ENCODE data around the gene SBF2. TPM values are rescaled to one million over a fixed set of nuclear protein-coding genes. Genes with fewer than 3 reads are reported as not detected.

The SBF2 gene
- total and polyA plus RNA-seq, 4 experiments from 2014 or later, result 0.50 to 15.4 (median 10.2) TPM

DNA sequence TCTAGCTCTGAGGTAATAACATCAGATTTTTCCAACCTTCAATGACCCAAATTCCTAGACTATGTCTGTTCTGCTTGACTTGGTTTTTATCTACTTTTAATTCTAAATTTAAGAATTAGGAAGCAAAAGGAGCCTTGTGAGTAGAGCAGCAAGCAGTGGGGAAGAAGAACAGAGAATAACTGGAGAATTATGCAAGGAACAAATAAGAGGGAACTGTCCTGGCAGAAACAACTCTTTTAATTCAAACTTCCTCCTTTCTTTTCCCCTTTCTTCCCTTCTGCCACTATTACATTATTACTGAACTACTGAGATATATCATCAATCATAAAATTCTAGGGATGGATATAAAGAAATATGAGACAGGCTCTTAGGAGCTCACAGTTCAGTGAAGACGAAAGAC, 276.1 kb downstream of the SBF2 start:
- ChIA-PET CTCF (ENCODE audit: partially characterized antibody) (no interaction called here), POLR2A (ENCODE audit: partially characterized antibody) (no interaction called here)
- Histone ChIP-seq H3K9me3 (ENCODE audit: control insufficient read depth in 1 of 2, low read length in 2 of 2) (no peaks in the 10 kb centered on the region), H3K27me3 (ENCODE audit: insufficient read depth, low read length) (no peaks in the 10 kb centered on the region), H3K27ac (ENCODE audit: low read depth, low read length) (no peak overlapping the region), H3K4me3 (ENCODE audit: low read length in 2 of 2) (no peak overlapping the region), H3K36me3 (ENCODE audit: insufficient read depth, low read length) (no peaks in the 10 kb centered on the region), H3K4me1 (ENCODE audit: insufficient read depth, low read length) (peaks cover 8% of the 10 kb centered on the region)
- H3K27ac Mint-ChIP-seq, result no peak overlapping the region
- no peak overlapping the region for H3K4me3 Mint-ChIP-seq
- no peaks in the 10 kb centered on the region for H3K27me3 Mint-ChIP-seq
- peaks cover 7 to 15% (median 13%) of the 10 kb centered on the region in 4 donors for H3K4me1 Mint-ChIP-seq
- no peak for DNase-seq
- H3K9me3 Mint-ChIP-seq, result peaks cover 3 to 18% (median 12%) of the 10 kb centered on the region in 8 donors
- intact Hi-C loops (cut with micrococcal nuclease), result no loop called here
- peaks cover 22 to 35% of the 10 kb centered on the region in 2 donors for H3K36me3 Mint-ChIP-seq

DNA sequence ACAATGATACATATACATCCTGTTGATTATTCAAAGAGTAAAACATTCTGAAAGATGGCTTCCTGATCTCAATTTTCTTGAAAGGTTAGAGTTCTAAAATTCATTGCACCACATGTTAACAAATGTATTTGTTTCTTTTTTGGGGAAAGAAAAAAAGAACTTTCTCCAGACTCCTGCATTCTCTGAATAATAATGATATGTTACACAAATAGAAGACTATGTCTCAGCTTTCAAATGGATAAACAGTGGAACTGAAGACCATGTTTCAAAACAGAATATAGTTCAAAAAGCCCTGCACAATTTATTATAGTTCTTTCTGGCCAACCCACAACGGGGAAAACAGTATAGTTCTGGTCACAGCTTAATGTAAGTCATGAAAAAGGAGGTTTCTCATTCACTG, 277.0 kb downstream of the SBF2 start:
- DNase-seq, result no peak
- H3K9me3 Mint-ChIP-seq, result peaks cover 3 to 26% (median 18%) of the 10 kb centered on the region in 8 donors
- intact Hi-C loops (cut with micrococcal nuclease), result no loop called here
- H3K36me3 Mint-ChIP-seq, result peaks cover 22 to 35% of the 10 kb centered on the region in 2 donors
- H3K4me3 Mint-ChIP-seq, result no peak overlapping the region
- no peaks in the 10 kb centered on the region for H3K36me3 ChIP-seq (ENCODE audit: insufficient read depth, low read length)
- H3K27ac ChIP-seq (ENCODE audit: low read depth, low read length), result no peak overlapping the region
- CTCF ChIA-PET (ENCODE audit: partially characterized antibody), result no interaction called here
- H3K27me3 Mint-ChIP-seq, result no peaks in the 10 kb centered on the region
- H3K4me1 Mint-ChIP-seq, result peaks cover 5 to 13% (median 12%) of the 10 kb centered on the region in 4 donors
- POLR2A ChIA-PET (ENCODE audit: partially characterized antibody), result no interaction called here
- H3K4me1 ChIP-seq (ENCODE audit: insufficient read depth, low read length), result peaks cover 8% of the 10 kb centered on the region
- no peaks in the 10 kb centered on the region for H3K27me3 ChIP-seq (ENCODE audit: insufficient read depth, low read length)
- no peak overlapping the region for H3K4me3 ChIP-seq (ENCODE audit: low read length in 2 of 2)
- H3K27ac Mint-ChIP-seq, result no peak overlapping the region
- no peaks in the 10 kb centered on the region for H3K9me3 ChIP-seq (ENCODE audit: control insufficient read depth in 1 of 2, low read length in 2 of 2)

DNA sequence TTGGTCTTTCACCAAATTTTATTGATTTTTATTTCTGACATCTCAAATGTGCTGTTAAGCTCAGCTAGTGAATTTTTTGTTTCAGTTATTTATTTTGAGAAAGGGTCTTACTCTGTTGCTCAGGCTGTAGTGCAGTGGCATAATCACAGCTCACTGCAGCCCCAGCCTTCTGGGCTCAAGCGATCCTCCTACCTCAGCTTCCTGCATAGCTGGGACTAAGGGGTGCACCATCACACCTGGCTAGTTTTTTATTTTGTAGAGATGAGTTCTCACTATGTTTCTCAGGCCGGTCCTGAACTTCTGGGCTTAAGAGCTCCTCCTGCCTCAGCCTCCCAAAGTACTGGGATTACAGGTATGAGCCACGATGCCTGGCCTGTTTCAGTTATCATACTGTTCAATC, 282.0 kb downstream of the SBF2 start:
- intact Hi-C loops (cut with micrococcal nuclease), result no loop called here
- H3K9me3 Mint-ChIP-seq, result peaks cover 3 to 68% (median 51%) of the 10 kb centered on the region in 8 donors

DNA sequence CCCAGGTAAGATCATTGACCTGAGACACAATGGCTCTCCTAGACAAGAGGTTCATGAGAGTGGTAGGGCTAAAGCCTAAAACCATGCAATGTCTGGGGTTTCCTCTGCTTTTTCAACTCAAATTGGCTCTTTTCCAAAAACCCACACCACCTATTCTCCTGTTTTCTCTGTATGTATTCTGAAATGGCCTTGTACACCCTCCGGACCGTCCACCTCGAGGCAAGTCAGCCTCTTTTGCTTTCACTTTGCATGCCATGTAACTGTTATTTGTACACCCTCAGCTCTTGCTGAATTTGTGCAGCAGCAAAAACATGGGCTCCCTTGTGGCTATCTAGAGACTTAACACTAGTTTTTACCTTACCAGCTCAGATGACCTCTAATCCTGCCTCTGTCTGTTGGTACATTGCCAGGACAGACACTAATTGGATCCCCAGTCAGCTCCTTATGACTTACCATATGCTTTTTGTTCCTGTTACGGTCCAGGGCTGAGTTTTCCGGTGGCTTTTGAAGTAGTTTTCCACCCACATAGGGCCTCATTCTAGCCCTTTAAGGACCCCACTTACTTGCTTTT, 288.0 kb downstream of the SBF2 start:
- Mint-ChIP-seq H3K27me3 (no peaks in the 10 kb centered on the region), H3K9me3 (peaks cover 2 to 35% (median 25%) of the 10 kb centered on the region in 8 donors), H3K36me3 (peaks cover 11 to 16% of the 10 kb centered on the region in 2 donors), H3K27ac (no peak overlapping the region), H3K4me3 (no peak overlapping the region), H3K4me1 (no peaks in the 10 kb centered on the region)
- no peaks in the 10 kb centered on the region for H3K27me3 ChIP-seq (ENCODE audit: insufficient read depth, low read length)
- ChIA-PET CTCF (ENCODE audit: partially characterized antibody) (no interaction called here), POLR2A (ENCODE audit: partially characterized antibody) (no interaction called here)
- no peak for DNase-seq
- no peaks in the 10 kb centered on the region for H3K4me1 ChIP-seq (ENCODE audit: insufficient read depth, low read length)
- no peak overlapping the region for H3K4me3 ChIP-seq (ENCODE audit: low read length in 2 of 2)
- no peak overlapping the region for H3K27ac ChIP-seq (ENCODE audit: low read depth, low read length)
- no peaks in the 10 kb centered on the region for H3K9me3 ChIP-seq (ENCODE audit: control insufficient read depth in 1 of 2, low read length in 2 of 2)
- no peaks in the 10 kb centered on the region for H3K36me3 ChIP-seq (ENCODE audit: insufficient read depth, low read length)
- intact Hi-C loops (cut with micrococcal nuclease), result no loop called here

More for the DNA sequence above, 282.0 kb downstream of the SBF2 start:
- no peaks in the 10 kb centered on the region for H3K4me1 ChIP-seq (ENCODE audit: insufficient read depth, low read length)
- no peak for DNase-seq
- Mint-ChIP-seq H3K27ac (no peak overlapping the region), H3K27me3 (no peaks in the 10 kb centered on the region), H3K4me1 (no peaks in the 10 kb centered on the region), H3K36me3 (peaks cover 29 to 35% of the 10 kb centered on the region in 2 donors), H3K4me3 (no peak overlapping the region)
- no peak overlapping the region for H3K4me3 ChIP-seq (ENCODE audit: low read length in 2 of 2)
- CTCF ChIA-PET (ENCODE audit: partially characterized antibody), result no interaction called here
- no peaks in the 10 kb centered on the region for H3K36me3 ChIP-seq (ENCODE audit: insufficient read depth, low read length)
- H3K27me3 ChIP-seq (ENCODE audit: insufficient read depth, low read length), result no peaks in the 10 kb centered on the region
- no peak overlapping the region for H3K27ac ChIP-seq (ENCODE audit: low read depth, low read length)
- POLR2A ChIA-PET (ENCODE audit: partially characterized antibody), result no interaction called here
- no peaks in the 10 kb centered on the region for H3K9me3 ChIP-seq (ENCODE audit: control insufficient read depth in 1 of 2, low read length in 2 of 2)

DNA sequence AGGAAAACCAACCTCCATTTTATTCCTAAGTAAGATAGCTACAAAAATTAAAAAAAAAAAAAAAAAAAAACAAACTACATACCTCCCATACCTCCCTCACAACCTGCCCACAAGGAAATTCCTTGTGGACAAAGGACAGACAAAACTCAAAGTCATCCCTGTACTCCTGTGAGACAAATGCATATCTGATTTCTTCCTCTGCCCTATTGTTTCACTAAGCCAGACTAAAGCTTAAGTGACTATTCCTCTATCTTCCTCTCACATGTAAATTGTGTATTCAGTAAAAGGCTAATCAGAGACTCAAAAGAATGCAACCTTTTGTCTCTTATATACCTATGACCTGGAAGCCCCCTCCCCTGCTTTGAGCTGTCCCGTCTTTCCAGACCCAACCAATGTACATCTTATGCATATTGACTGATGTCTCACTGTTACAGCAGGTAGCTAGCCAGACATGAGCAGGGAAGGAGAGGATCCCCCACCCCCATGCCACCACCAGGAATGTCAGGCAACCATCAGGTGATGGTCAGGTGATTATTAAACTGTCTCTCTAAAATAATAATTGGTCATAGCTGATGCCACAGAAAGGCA, 289.4 kb downstream of the SBF2 start:
- H3K4me3 Mint-ChIP-seq, result no peak overlapping the region
- peaks cover 0 to 21% (median 12%) of the 10 kb centered on the region in 8 donors for H3K9me3 Mint-ChIP-seq
- peaks cover 5 to 6% of the 10 kb centered on the region in 2 donors for H3K36me3 Mint-ChIP-seq
- no peak overlapping the region for H3K27ac Mint-ChIP-seq
- no peak overlapping the region for H3K4me3 ChIP-seq (ENCODE audit: low read length in 2 of 2)
- no peaks in the 10 kb centered on the region for H3K9me3 ChIP-seq (ENCODE audit: control insufficient read depth in 1 of 2, low read length in 2 of 2)
- no peaks in the 10 kb centered on the region for H3K4me1 Mint-ChIP-seq
- no peaks in the 10 kb centered on the region for H3K4me1 ChIP-seq (ENCODE audit: insufficient read depth, low read length)
- H3K36me3 ChIP-seq (ENCODE audit: insufficient read depth, low read length), result no peaks in the 10 kb centered on the region
- intact Hi-C loops (cut with micrococcal nuclease), result no loop called here
- H3K27me3 Mint-ChIP-seq, result no peaks in the 10 kb centered on the region
- POLR2A ChIA-PET (ENCODE audit: partially characterized antibody), result interaction anchor here (0.6 kb wide), 1 partner anchor 10 kb away, joined by 3 read pairs; no protein-coding TSS in a partner anchor
- CTCF ChIA-PET (ENCODE audit: partially characterized antibody), result interaction anchor here (0.6 to 1.1 kb wide), 3 partner anchors 16 to 1796 kb away, joined by 3 to 4 read pairs (median 4); no protein-coding TSS in a partner anchor
- H3K27me3 ChIP-seq (ENCODE audit: insufficient read depth, low read length), result no peaks in the 10 kb centered on the region
- no peak overlapping the region for H3K27ac ChIP-seq (ENCODE audit: low read depth, low read length)
- DNase-seq, result no peak

DNA sequence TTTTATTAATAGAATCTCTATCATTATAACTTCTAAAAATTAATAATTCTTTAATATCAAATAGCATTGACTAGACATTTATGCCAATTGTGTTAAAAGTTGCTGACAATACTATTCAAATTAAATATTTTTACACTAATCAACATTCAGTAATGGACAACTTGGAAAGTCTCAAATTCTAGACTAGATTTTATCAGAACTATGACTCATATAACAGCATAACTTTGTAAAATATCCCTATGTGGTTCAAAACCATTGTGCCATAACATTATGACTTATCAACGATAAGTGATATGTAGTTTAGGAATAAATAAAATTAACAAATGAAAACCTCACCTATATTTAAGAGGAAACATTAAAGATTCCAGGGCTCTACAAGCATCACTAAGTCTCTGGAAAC, 291.8 kb downstream of the SBF2 start:
- peaks cover 0 to 3% (median under 1%) of the 10 kb centered on the region in 8 donors for H3K9me3 Mint-ChIP-seq
- Histone ChIP-seq H3K9me3 (ENCODE audit: control insufficient read depth in 1 of 2, low read length in 2 of 2) (no peaks in the 10 kb centered on the region), H3K27ac (ENCODE audit: low read depth, low read length) (no peak overlapping the region), H3K4me3 (ENCODE audit: low read length in 2 of 2) (no peak overlapping the region), H3K4me1 (ENCODE audit: insufficient read depth, low read length) (no peaks in the 10 kb centered on the region), H3K36me3 (ENCODE audit: insufficient read depth, low read length) (no peaks in the 10 kb centered on the region), H3K27me3 (ENCODE audit: insufficient read depth, low read length) (no peaks in the 10 kb centered on the region)
- ChIA-PET CTCF (ENCODE audit: partially characterized antibody) (no interaction called here), POLR2A (ENCODE audit: partially characterized antibody) (no interaction called here)
- H3K4me3 Mint-ChIP-seq, result no peak overlapping the region
- intact Hi-C loops (cut with micrococcal nuclease), result no loop called here
- H3K4me1 Mint-ChIP-seq, result no peaks in the 10 kb centered on the region
- DNase-seq, result no peak
- peaks cover 5 to 16% of the 10 kb centered on the region in 2 donors for H3K36me3 Mint-ChIP-seq
- no peak overlapping the region for H3K27ac Mint-ChIP-seq
- no peaks in the 10 kb centered on the region for H3K27me3 Mint-ChIP-seq

DNA sequence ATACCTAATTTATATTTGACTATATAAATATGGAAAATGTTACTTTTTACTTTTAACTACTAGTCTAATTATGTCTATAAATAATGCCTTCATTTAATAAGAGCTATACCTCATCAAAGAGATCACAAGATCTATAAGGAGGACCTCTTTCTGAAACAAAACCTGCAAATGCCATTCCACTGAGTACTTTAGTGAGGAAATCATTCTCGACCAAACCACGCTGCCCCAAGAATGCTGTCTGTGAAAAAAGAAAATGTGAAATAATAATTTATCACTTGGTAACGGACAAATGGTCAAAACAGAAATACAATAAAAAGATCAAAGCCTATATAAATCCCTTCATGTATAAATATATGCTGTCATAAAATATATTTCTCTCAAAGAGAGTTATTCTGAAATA, 301.7 kb downstream of the SBF2 start:
- Histone ChIP-seq H3K4me1 (ENCODE audit: insufficient read depth, low read length) (no peaks in the 10 kb centered on the region), H3K27me3 (ENCODE audit: insufficient read depth, low read length) (no peaks in the 10 kb centered on the region), H3K9me3 (ENCODE audit: control insufficient read depth in 1 of 2, low read length in 2 of 2) (no peaks in the 10 kb centered on the region), H3K36me3 (ENCODE audit: insufficient read depth, low read length) (no peaks in the 10 kb centered on the region), H3K27ac (ENCODE audit: low read depth, low read length) (no peak overlapping the region), H3K4me3 (ENCODE audit: low read length in 2 of 2) (no peak overlapping the region)
- H3K9me3 Mint-ChIP-seq, result no peaks in the 10 kb centered on the region
- ChIA-PET CTCF (ENCODE audit: partially characterized antibody) (no interaction called here), POLR2A (ENCODE audit: partially characterized antibody) (no interaction called here)
- no peaks in the 10 kb centered on the region for H3K4me1 Mint-ChIP-seq
- H3K27me3 Mint-ChIP-seq, result no peaks in the 10 kb centered on the region
- no peak overlapping the region for H3K27ac Mint-ChIP-seq
- no peak for DNase-seq
- H3K4me3 Mint-ChIP-seq, result no peak overlapping the region
- peaks cover 23 to 31% of the 10 kb centered on the region in 2 donors for H3K36me3 Mint-ChIP-seq
- intact Hi-C loops (cut with micrococcal nuclease), result no loop called here
